Muscle of leg (tissue), 11 donors: ENCODE measurements around the gene LYSMD1. TPM values are rescaled to one million over a fixed set of nuclear protein-coding genes. Genes with fewer than 3 reads are reported as not detected.
"Not testable (repeated sequence)": the region's sequence is repeated elsewhere in the genome, so short reads cannot be mapped to it uniquely, and the experiment has no call there.

Source experiments
- DNase-seq: peaks from one replicate; pipeline ENCODE4 v3.0.0; 2013
- H3K27ac ChIP-seq: one replicate; pipeline ENCODE4 v1.5.1; 2013; ENCODE audit warnings: mild to moderate bottlenecking, low read length, control low read depth
- H3K27me3 ChIP-seq: one replicate; pipeline ENCODE4 v1.6.1; 2013; ENCODE audit warnings: low read length; ENCODE audit not compliant: control insufficient read depth, insufficient read depth
- H3K36me3 ChIP-seq: one replicate; pipeline ENCODE4 v1.6.1; 2013; ENCODE audit warnings: low read length; ENCODE audit not compliant: control insufficient read depth, insufficient read depth
- H3K4me1 ChIP-seq: one replicate; pipeline ENCODE4 v1.6.1; 2013; ENCODE audit warnings: low read length; ENCODE audit not compliant: control insufficient read depth, insufficient read depth
- H3K4me3 ChIP-seq: one replicate; pipeline ENCODE4 v1.5.1; 2013; ENCODE audit warnings: low read length, control low read depth
- H3K9me3 ChIP-seq: replicated peaks from 2 replicates; pipeline ENCODE4 v1.6.1; 2013; ENCODE audit warnings: low read depth, low read length; ENCODE audit not compliant: control insufficient read depth
- WGBS: methylation state at CpG from one replicate; pipeline ENCODE4 v1.1.5; 2013; ENCODE audit warnings: missing lambda C conversion rate; ENCODE audit not compliant: insufficient coverage; 5-methylcytosine and 5-hydroxymethylcytosine counted together
- polyA plus RNA-seq, 8 donors: library from polyadenylated mRNA; unstranded; fragments of 120-200 nt; gene quantifications; one replicate each; pipeline versions ENCODE4 v1.2.1 to v1.2.3, GENCODE V29; 2013; ENCODE audit warnings: inconsistent platforms in 1 of 8, low replicate concordance in 1 of 8; ENCODE audit not compliant: insufficient read length in 8 of 8, insufficient read depth in 1 of 8
- total RNA-seq: library from RNA; stranded (reverse); fragments of 120-200 nt; gene quantifications from one replicate; pipeline ENCODE4 v1.2.4, GENCODE V29; 2013

LYSMD1 gene
- total and polyA plus RNA-seq, 9 donors: 10.2 to 14.1 (median 11.7) TPM

DNA sequence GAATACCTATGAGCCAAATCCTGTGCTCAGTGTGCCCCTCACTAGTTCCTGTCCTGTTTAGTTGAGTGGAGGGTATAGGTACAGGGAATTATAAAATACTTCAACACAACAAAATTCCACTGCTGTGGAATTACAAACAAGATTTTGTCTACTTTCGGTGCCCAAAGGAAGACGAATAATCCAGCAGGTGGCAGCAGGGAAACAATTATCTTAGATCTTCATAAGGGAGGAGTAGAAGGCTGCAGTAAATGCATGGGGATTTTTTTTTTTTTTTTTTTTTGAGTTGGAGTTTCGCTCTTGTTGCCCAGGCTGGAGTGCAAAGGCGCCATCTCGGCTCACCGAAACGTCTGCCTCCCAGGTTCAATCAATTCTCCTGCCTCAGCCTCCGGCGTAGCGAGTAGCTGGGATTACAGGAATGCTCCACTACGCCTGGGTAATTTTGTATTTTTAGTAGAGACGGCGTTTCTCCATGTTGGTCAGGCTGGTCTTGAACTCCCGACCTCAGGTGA, 30.6 kb upstream of the LYSMD1 start:
- peak; percentile 93 for DNase-seq
- WGBS: no CpG with 5 or more reads among the region's 14 CpGs
- no peaks in the 10 kb centered on the region for H3K27me3 ChIP-seq
- H3K36me3 ChIP-seq: no peaks in the 10 kb centered on the region
- peaks cover 19% of the 10 kb centered on the region for H3K4me1 ChIP-seq
- peak overlapping the region; percentile 9 for H3K27ac ChIP-seq
- no peak overlapping the region for H3K4me3 ChIP-seq
- H3K9me3 ChIP-seq: no peaks in the 10 kb centered on the region

- DNase-seq: peak; percentile 49
- H3K27me3 ChIP-seq, H3K9me3 ChIP-seq, H3K4me3 ChIP-seq, H3K27ac ChIP-seq, H3K36me3 ChIP-seq: not testable (repeated sequence)
- WGBS: 93% methylated on average over 3 of the region's 17 CpGs
- peaks cover 15% of the 10 kb centered on the region for H3K4me1 ChIP-seq
Measured at GRCh38 chr1:151194894-151195594, 29.3 kb upstream of the LYSMD1 start.

- no peaks in the 10 kb centered on the region for H3K36me3 ChIP-seq
- no CpG with 5 or more reads among the region's 1 CpG for WGBS
- no peaks in the 10 kb centered on the region for H3K9me3 ChIP-seq
- H3K4me1 ChIP-seq: peaks cover 12% of the 10 kb centered on the region
- no peak overlapping the region for H3K4me3 ChIP-seq
- H3K27me3 ChIP-seq: no peaks in the 10 kb centered on the region
- H3K27ac ChIP-seq: no peak overlapping the region
- DNase-seq: no peak
Measured at GRCh38 chr1:151193856-151194255, 28.2 kb upstream of the LYSMD1 start.

DNA sequence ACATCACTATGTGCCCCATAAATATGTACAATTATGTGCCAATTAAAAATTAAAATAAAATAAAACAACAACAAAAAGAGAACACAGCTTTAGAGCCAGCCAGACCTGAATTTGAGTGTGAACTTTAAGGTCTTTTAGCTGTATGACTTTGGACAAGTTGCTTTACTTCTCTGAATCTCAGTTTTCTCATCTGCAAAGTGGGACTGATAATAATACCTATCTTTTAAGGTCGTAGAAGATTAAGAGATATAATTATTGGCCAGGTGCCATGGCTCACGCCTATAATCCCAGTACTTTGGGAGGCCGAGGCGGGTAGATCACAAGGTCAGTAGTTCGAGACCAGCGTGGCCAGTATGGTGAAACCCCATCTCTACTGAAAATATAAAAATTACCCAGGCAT, 27.6 kb upstream of the LYSMD1 start:
- H3K27me3 ChIP-seq: no peaks in the 10 kb centered on the region
- no peak for DNase-seq
- no peaks in the 10 kb centered on the region for H3K9me3 ChIP-seq
- 72% methylated on average over 5 of the region's 6 CpGs for WGBS
- H3K36me3 ChIP-seq: no peaks in the 10 kb centered on the region
- peaks cover 17% of the 10 kb centered on the region for H3K4me1 ChIP-seq
- no peak overlapping the region for H3K4me3 ChIP-seq
- no peak overlapping the region for H3K27ac ChIP-seq

- Histone ChIP-seq H3K4me3 (no peak overlapping the region), H3K36me3 (no peaks in the 10 kb centered on the region), H3K4me1 (peaks cover 15% of the 10 kb centered on the region), H3K27ac (no peak overlapping the region), H3K27me3 (no peaks in the 10 kb centered on the region), H3K9me3 (no peaks in the 10 kb centered on the region)
- DNase-seq: no peak
- 53% methylated on average over 2 of the region's 7 CpGs for WGBS
Measured at GRCh38 chr1:151192047-151192446, 26.3 kb upstream of the LYSMD1 start.

- H3K4me3 ChIP-seq: peak within 1 kb of the TSS; percentile 83
- peak within 1 kb of the TSS; percentile 95 for H3K27ac ChIP-seq
- H3K9me3 ChIP-seq: no peaks in the 10 kb centered on the region
- WGBS: 0% methylated on average over 40 of the region's 42 CpGs
- DNase-seq: peak; percentile 97
- peaks cover 12% of the 10 kb centered on the region for H3K4me1 ChIP-seq
- no peaks in the 10 kb centered on the region for H3K27me3 ChIP-seq
- peaks cover 13% of the 10 kb centered on the region for H3K36me3 ChIP-seq
Measured at GRCh38 chr1:151189637-151190445, 24.1 kb upstream of the LYSMD1 start, which contains the start of gene VPS72. VPS72 (minus strand) TSS chr1:151190197; CDS start chr1:151190121, 76 bp downstream.

DNA sequence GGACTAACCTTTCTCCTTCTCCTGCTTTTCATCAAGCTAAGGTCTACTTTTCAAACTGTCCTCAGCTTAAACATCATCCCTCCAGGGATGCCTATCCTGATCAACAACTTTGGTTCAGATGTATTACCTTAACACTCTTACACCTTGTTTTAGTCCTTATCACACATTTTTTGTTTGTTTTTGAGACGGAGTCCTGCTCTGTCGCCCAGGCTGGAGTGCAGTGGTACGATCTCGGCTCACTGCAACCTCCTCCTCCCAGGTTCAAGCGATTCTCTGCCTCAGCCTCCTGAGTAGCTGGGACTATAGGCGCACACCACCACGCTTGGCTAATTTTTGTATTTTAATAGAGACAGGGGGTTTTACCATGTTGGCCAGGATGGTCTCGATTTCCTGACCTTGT, 23.0 kb upstream of the LYSMD1 start:
- peak overlapping the region; percentile 95 for H3K27ac ChIP-seq
- WGBS: 91% methylated on average over 4 of the region's 8 CpGs

DNA sequence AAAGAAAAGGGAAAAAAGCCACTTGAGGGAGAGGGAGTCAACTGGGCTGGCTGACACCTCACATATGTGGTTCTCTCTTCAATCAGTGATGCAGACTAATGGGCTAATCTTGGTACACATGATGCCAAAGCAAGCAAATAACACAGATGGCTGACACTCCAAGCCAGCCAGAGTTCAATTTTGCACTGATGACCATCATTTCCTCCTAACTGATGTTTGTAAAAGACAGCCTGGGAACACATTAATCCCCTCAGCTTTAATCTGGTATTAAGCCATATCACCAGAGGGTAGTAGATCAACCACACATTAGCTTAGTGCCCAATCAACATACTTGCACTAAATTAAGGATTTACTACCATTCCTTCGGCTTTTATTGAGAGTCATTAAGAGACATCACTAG, 21.5 kb upstream of the LYSMD1 start:
- DNase-seq: no peak
- Histone ChIP-seq H3K36me3 (peaks cover 33% of the 10 kb centered on the region), H3K27ac (no peak overlapping the region), H3K9me3 (no peaks in the 10 kb centered on the region), H3K27me3 (no peaks in the 10 kb centered on the region), H3K4me3 (no peak overlapping the region), H3K4me1 (peaks cover 12% of the 10 kb centered on the region)
- WGBS: no CpG with 5 or more reads among the region's 1 CpG

More for the DNA sequence above, 23.0 kb upstream of the LYSMD1 start:
- peaks cover 12% of the 10 kb centered on the region for H3K4me1 ChIP-seq
- H3K36me3 ChIP-seq: peaks cover 19% of the 10 kb centered on the region
- not testable (repeated sequence) for H3K9me3 ChIP-seq, DNase-seq, H3K27me3 ChIP-seq
- peak overlapping the region; percentile 83 for H3K4me3 ChIP-seq

GRCh38 chr1:151184211-151184610, 18.5 kb upstream of the LYSMD1 start:
- Histone ChIP-seq H3K27ac (no peak overlapping the region), H3K4me1 (peaks cover 12% of the 10 kb centered on the region), H3K9me3 (no peaks in the 10 kb centered on the region), H3K4me3 (no peak overlapping the region), H3K27me3 (no peaks in the 10 kb centered on the region), H3K36me3 (peaks cover 56% of the 10 kb centered on the region)
- DNase-seq: no peak
- 96% methylated on average over 5 of the region's 10 CpGs for WGBS

GRCh38 chr1:151176514-151177045, 10.9 kb upstream of the LYSMD1 start:
- Histone ChIP-seq H3K27ac (no peak overlapping the region), H3K9me3 (no peaks in the 10 kb centered on the region), H3K4me3 (no peak overlapping the region), H3K27me3 (no peaks in the 10 kb centered on the region), H3K4me1 (peaks cover 17% of the 10 kb centered on the region), H3K36me3 (peaks cover 70% of the 10 kb centered on the region)
- DNase-seq: no peak
- 90% methylated on average over 17 of the region's 17 CpGs for WGBS
